ENCODE data around the gene GRID2IP. TPM values are rescaled to one million over a fixed set of nuclear protein-coding genes. Genes with fewer than 3 reads are reported as not detected.

Gene GRID2IP
- polyA plus RNA-seq, 6 donors from 2014 or later, result 0.08 to 0.17 TPM; not detected in 4

DNA sequence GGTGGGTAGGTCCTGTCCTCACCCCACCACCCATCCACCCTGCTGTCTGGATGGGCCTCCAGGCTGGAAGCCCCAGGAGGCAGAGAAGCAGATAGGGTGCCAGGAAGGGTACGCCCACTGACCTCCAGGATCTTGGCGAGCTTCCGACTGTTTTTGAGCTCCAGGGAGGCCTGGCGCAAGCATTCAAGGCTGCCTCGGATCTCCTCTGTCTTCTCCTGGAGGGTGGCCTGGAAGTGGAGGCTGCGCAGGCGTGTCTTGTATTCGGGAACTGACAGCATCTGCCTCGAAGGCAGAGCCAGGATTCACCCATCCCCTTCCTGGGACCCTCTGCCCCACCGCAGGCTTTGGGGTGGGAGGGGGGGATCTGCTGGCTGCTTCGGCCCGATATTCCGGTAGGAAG is 48.4 kb downstream of the GRID2IP start:
- Mint-ChIP-seq H3K9me3 (no peaks in the 10 kb centered on the region), H3K36me3 (no peaks in the 10 kb centered on the region), H3K4me1 (peaks cover 13 to 18% (median 18%) of the 10 kb centered on the region in 3 donors), H3K4me3 (peak overlapping the region in 5 of 8 donors; percentile 20 to 43 (median 29)), H3K27ac (no peak overlapping the region), H3K27me3 (no peaks in the 10 kb centered on the region)
- no peak for ATAC-seq (ENCODE audit: low read depth in 2 of 2)
- no peak for DNase-seq

- Mint-ChIP-seq H3K4me1 (peaks cover 9 to 17% (median 13%) of the 10 kb centered on the region in 3 donors), H3K9me3 (no peaks in the 10 kb centered on the region), H3K27me3 (no peaks in the 10 kb centered on the region), H3K36me3 (no peaks in the 10 kb centered on the region), H3K4me3 (peak overlapping the region in 5 of 8 donors; percentile 22 to 69 (median 55)), H3K27ac (no peak overlapping the region)
- DNase-seq, result no peak
- no peak for ATAC-seq (ENCODE audit: low read depth in 2 of 2)
Measured at GRCh38 chr7:6501586-6502564, 49.4 kb downstream of the GRID2IP start.

- peaks cover 9 to 14% (median 13%) of the 10 kb centered on the region in 3 donors for H3K4me1 Mint-ChIP-seq
- H3K9me3 Mint-ChIP-seq, result no peaks in the 10 kb centered on the region
- DNase-seq, result no peak
- no peaks in the 10 kb centered on the region for H3K36me3 Mint-ChIP-seq
- peak overlapping the region in 3 of 8 donors; percentile 15 to 51 (median 41) for H3K4me3 Mint-ChIP-seq
- no peaks in the 10 kb centered on the region for H3K27me3 Mint-ChIP-seq
- no peak for ATAC-seq (ENCODE audit: low read depth in 2 of 2)
- peak overlapping the region in 1 of 6 donors; percentile 26 for H3K27ac Mint-ChIP-seq
Measured at GRCh38 chr7:6500691-6501090, 50.6 kb downstream of the GRID2IP start.

DNA sequence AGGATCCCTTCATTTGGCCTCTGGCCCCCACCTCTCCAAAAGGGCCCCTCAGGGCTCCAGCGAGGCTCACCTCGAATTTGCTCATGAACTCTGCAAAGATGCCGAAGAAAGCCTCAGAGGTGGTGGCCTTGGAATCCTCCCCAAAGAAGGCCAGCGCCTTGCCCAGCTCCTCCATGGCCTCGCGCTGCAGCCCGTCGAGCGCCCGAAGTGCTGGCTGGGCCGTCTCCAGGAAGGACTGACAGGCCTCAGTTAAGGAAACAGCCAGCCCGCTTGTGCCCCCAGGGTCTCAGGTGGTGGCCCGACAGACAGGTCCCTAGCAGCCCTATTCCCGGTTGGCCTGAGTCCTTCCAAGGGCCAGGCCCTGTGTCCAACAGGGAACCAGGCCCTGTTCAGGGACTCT is 53.3 kb downstream of the GRID2IP start:
- no peaks in the 10 kb centered on the region for H3K27me3 Mint-ChIP-seq
- H3K4me3 Mint-ChIP-seq, result no peak overlapping the region
- DNase-seq, result no peak
- H3K4me1 Mint-ChIP-seq, result no peaks in the 10 kb centered on the region
- no peaks in the 10 kb centered on the region for H3K36me3 Mint-ChIP-seq
- no peaks in the 10 kb centered on the region for H3K9me3 Mint-ChIP-seq
- no peak overlapping the region for H3K27ac Mint-ChIP-seq
- no peak for ATAC-seq (ENCODE audit: low read depth in 2 of 2)

GRCh38 chr7:6497637-6497905 is 53.7 kb downstream of the GRID2IP start:
- no peak overlapping the region for H3K4me3 Mint-ChIP-seq
- H3K27ac Mint-ChIP-seq, result no peak overlapping the region
- no peak for DNase-seq
- H3K36me3 Mint-ChIP-seq, result no peaks in the 10 kb centered on the region
- no peaks in the 10 kb centered on the region for H3K9me3 Mint-ChIP-seq
- no peak for ATAC-seq (ENCODE audit: low read depth in 2 of 2)
- H3K27me3 Mint-ChIP-seq, result no peaks in the 10 kb centered on the region
- no peaks in the 10 kb centered on the region for H3K4me1 Mint-ChIP-seq

DNA sequence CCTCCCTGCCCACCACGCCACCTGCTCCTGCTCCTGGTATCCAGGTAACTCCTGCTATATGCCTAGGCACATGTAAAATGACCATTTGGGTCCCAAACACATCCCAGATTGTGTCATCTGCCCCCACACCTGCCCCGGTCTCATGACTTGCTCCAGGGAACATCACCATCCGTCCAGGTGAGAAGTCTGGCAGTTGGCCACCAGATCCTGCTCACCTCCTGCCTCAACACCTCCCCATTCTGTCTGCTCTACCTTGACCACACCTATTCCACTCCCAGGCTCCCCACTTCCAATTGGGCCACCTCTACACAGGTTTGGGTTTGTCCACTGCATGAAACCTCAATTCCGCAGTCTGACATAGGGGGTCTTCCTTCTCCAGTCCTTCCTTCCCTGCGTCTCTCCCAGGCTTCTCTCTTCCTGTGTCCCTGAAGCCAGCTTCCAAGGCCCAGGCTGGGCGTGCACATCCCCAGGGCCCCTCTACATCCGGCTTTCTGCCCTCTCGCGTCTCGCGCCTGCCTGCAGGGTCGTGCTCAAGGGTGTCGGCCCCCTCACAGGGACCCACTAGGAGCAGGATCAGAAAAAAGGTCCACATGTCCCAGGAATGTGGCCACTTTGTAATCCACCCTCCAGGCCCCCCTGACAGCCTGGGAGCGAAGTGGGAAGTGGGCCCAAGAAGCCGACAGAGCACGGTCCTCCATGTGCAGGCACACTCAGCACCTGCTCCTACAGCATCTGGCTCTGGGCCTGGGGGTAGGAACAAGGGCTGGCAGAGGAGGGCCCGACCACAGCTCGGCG is 54.2 kb downstream of the GRID2IP start:
- H3K4me3 Mint-ChIP-seq, result no peak overlapping the region
- ATAC-seq (ENCODE audit: low read depth in 2 of 2) (no peak), DNase-seq (no peak)
- H3K9me3 Mint-ChIP-seq, result no peaks in the 10 kb centered on the region
- no peaks in the 10 kb centered on the region for H3K36me3 Mint-ChIP-seq
- no peak overlapping the region for H3K27ac Mint-ChIP-seq
- no peaks in the 10 kb centered on the region for H3K27me3 Mint-ChIP-seq
- no peaks in the 10 kb centered on the region for H3K4me1 Mint-ChIP-seq

GRCh38 chr7:6495597-6496262 is 55.5 kb downstream of the GRID2IP start:
- Mint-ChIP-seq H3K4me1 (no peaks in the 10 kb centered on the region), H3K27me3 (no peaks in the 10 kb centered on the region), H3K4me3 (no peak overlapping the region), H3K36me3 (no peaks in the 10 kb centered on the region), H3K9me3 (peaks cover 0 to 2% (median 0%) of the 10 kb centered on the region in 7 donors), H3K27ac (no peak overlapping the region)
- ATAC-seq (ENCODE audit: low read depth in 2 of 2) (no peak), DNase-seq (no peak)

DNA sequence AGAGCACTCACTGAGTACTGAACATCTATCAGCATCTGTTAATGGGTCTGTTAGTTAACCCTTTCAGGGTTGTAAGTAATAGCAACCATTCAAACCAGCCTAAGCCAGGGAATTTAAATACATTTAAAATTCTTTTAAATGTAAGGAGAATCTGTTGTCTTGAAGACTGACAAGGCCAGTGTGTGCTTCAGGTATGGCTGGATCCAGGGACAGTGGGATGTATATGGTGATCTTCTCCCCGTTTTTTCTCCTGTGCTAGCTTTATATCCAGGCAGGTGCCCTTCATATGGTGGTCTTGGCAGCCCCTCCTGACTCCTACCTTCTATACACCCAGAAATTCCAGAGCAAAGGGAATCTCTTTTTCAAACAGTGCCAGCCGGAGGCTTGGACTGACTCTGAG is 56.9 kb downstream of the GRID2IP start:
- Mint-ChIP-seq H3K9me3 (peaks cover 0 to 2% (median 0%) of the 10 kb centered on the region in 7 donors), H3K4me1 (no peaks in the 10 kb centered on the region), H3K4me3 (no peak overlapping the region), H3K27me3 (no peaks in the 10 kb centered on the region), H3K36me3 (no peaks in the 10 kb centered on the region), H3K27ac (no peak overlapping the region)
- ATAC-seq (ENCODE audit: low read depth in 2 of 2) (no peak), DNase-seq (no peak)

DNA sequence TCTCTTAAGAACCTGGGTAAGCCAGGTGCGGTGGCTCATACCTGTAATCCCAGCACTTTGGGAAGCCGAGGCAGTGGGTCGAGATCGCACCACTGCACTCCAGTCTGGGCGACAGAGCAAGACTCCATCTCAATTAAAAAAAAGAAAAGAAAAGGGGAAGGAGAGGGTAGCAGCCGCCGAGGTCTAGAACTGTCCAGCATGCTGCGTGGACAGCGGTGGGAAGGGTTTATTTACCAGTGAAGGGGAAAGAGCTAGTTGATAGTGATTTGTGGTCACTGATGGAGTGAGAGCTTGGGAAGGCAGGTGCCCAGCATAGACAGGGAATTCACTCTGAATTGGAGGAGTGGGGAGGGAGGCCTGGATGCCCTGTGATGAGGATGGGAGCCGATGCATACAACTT is 60.1 kb downstream of the GRID2IP start:
- H3K9me3 Mint-ChIP-seq, result peaks cover 0 to 2% (median 0%) of the 10 kb centered on the region in 7 donors
- H3K4me3 Mint-ChIP-seq, result no peak overlapping the region
- H3K27ac Mint-ChIP-seq, result peak overlapping the region in 1 of 6 donors; percentile 82
- H3K27me3 Mint-ChIP-seq, result no peaks in the 10 kb centered on the region
- DNase-seq, result no peak
- no peak for ATAC-seq (ENCODE audit: low read depth in 2 of 2)
- H3K4me1 Mint-ChIP-seq, result no peaks in the 10 kb centered on the region
- H3K36me3 Mint-ChIP-seq, result no peaks in the 10 kb centered on the region

DNA sequence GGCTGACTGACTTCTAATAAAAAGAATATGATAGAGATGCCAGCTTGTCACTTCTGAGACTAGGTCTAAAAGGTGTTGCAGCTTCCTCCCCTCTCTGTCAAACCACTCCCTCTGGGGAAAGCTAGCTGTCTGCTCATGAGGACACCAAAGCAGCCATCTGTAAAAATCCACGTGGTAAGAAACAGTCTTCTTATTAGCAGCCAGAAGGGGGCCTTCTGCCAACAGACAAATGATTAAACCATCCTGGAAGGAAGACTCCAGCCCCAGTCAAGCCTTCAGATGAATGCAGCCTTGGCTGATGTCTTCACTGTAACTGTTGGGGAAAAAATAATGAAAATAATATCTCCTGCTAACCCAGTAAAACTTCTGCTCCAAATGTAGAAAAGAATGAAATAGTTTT is 61.6 kb downstream of the GRID2IP start:
- no peak for DNase-seq
- H3K27ac Mint-ChIP-seq, result no peak overlapping the region
- H3K4me3 Mint-ChIP-seq, result no peak overlapping the region
- peaks cover 0 to 2% (median 0%) of the 10 kb centered on the region in 7 donors for H3K9me3 Mint-ChIP-seq
- peak in 1 of 2 donors; percentile 25 for ATAC-seq (ENCODE audit: low read depth in 2 of 2)
- H3K36me3 Mint-ChIP-seq, result no peaks in the 10 kb centered on the region
- no peaks in the 10 kb centered on the region for H3K27me3 Mint-ChIP-seq
- H3K4me1 Mint-ChIP-seq, result peaks cover under 1 to 5% (median 1%) of the 10 kb centered on the region in 3 donors

- ATAC-seq (ENCODE audit: low read depth in 2 of 2) (no peak), DNase-seq (no peak)
- Mint-ChIP-seq H3K9me3 (peaks cover 0 to 2% (median 0%) of the 10 kb centered on the region in 7 donors), H3K27me3 (no peaks in the 10 kb centered on the region), H3K36me3 (no peaks in the 10 kb centered on the region), H3K27ac (no peak overlapping the region), H3K4me3 (peak overlapping the region in 2 of 8 donors; percentile 25 to 68), H3K4me1 (peaks cover 7 to 19% (median 11%) of the 10 kb centered on the region in 3 donors)
Measured at GRCh38 chr7:6487184-6487545, 64.1 kb downstream of the GRID2IP start.

- Mint-ChIP-seq H3K4me3 (peak overlapping the region in 2 of 8 donors; percentile 40 to 41), H3K27ac (no peak overlapping the region), H3K4me1 (peaks cover 7 to 23% (median 12%) of the 10 kb centered on the region in 3 donors), H3K27me3 (no peaks in the 10 kb centered on the region), H3K36me3 (no peaks in the 10 kb centered on the region), H3K9me3 (peaks cover 0 to 2% (median 0%) of the 10 kb centered on the region in 7 donors)
- no peak for ATAC-seq (ENCODE audit: low read depth in 2 of 2)
- DNase-seq, result no peak
Measured at GRCh38 chr7:6486438-6487183, 64.7 kb downstream of the GRID2IP start.

GRCh38 chr7:6482743-6483119 is 68.5 kb downstream of the GRID2IP start:
- DNase-seq (no peak), ATAC-seq (ENCODE audit: low read depth in 2 of 2) (no peak)
- Mint-ChIP-seq H3K27me3 (no peaks in the 10 kb centered on the region), H3K4me1 (peaks cover 24 to 59% (median 38%) of the 10 kb centered on the region in 3 donors), H3K9me3 (no peaks in the 10 kb centered on the region), H3K36me3 (no peaks in the 10 kb centered on the region), H3K27ac (peak overlapping the region in 5 of 6 donors; percentile 49 to 96 (median 92)), H3K4me3 (peak overlapping the region; percentile 86 to 98 (median 96))
